Measurements from ENCODE around the gene WDR54. TPM values are rescaled to one million over a fixed set of nuclear protein-coding genes. Genes with fewer than 3 reads are reported as not detected.

Gene WDR54
- polyA plus RNA-seq, 1 donor (not counting 4 experiments of a cell fraction or from before 2014, with no cell fraction given) = 35.2 TPM

DNA sequence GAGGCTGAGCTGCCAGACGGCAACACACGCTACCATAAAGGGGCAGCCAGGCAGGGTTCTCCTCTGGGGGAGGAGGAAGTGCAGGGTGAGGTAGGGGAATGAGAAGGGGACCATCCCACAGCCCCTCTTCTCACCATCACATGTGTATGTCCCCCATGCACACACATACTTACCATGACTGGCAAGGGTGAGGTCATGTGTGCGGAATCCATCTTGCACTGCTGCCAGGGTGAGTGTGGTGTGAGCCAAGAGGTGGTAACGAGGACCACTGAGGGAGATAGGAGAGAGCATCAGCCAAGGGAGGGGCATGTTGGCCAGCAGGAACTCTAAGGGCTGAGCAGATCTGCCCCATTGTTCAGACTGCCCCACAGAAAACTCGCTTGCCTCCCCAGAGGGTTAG, 7.1 kb downstream of the WDR54 start:
- dilution Hi-C loops (cut with MboI; ENCODE audit: extremely low pct_ligation_motif_present, low sequenced_read_pairs) = no loop called here
- H3K9ac ChIP-seq (ENCODE audit: control insufficient read depth, extremely low read depth, insufficient read depth, low read length) = no peak overlapping the region
- TF ChIP-seq CTCF (optimal IDR thresholded peaks at IDR 0.05 in 1 of 3, IDR thresholded peaks at IDR 0.05 in 1 of 3, conservative IDR thresholded peaks at IDR 0.05 in 1 of 3; ENCODE audit: extremely low read depth in 1 of 3, insufficient read depth in 2 of 3, low read length in 3 of 3) = no peak
- TF ChIP-seq EZH2 (IDR thresholded peaks at IDR 0.05; ENCODE audit: low read length) = no peak
- no peak overlapping the region for H3K4me3 ChIP-seq (ENCODE audit: control insufficient read depth in 2 of 3, extremely low read depth in 1 of 3, insufficient read depth in 2 of 3, low read depth in 1 of 3, low read length in 3 of 3)
- no peaks in the 10 kb centered on the region for H3K9me3 ChIP-seq (ENCODE audit: control insufficient read depth, low read depth, low read length)
- H3K79me2 ChIP-seq (ENCODE audit: control insufficient read depth, insufficient read depth, low read length) = peaks cover 18% of the 10 kb centered on the region
- no peak for DNase-seq (ENCODE audit: low read depth, low spot score)
- no peak overlapping the region for H2AFZ ChIP-seq (ENCODE audit: control insufficient read depth, low read length)
- H4K20me1 ChIP-seq (ENCODE audit: control insufficient read depth, extremely low read depth, insufficient read depth, low read length) = no peaks in the 10 kb centered on the region
- H3K36me3 ChIP-seq (ENCODE audit: control insufficient read depth in 2 of 2, extremely low read depth in 1 of 2, insufficient read depth in 2 of 2, low read length in 2 of 2) = peaks cover 49 to 80% of the 10 kb centered on the region in 2 experiments
- H3K27me3 ChIP-seq (ENCODE audit: control insufficient read depth, extremely low read depth, insufficient read depth, low read length) = no peaks in the 10 kb centered on the region
- peaks cover 63% of the 10 kb centered on the region for H3K4me1 ChIP-seq (ENCODE audit: control insufficient read depth, extremely low read depth, insufficient read depth, low read length)
- H3K4me2 ChIP-seq (ENCODE audit: control insufficient read depth, extremely low read depth, insufficient read depth, low read depth, low read length) = no peak overlapping the region
- no peak overlapping the region for H3K27ac ChIP-seq (ENCODE audit: control insufficient read depth, insufficient read depth, low read length)
- H3K9me1 ChIP-seq (ENCODE audit: control insufficient read depth, extremely low read depth, insufficient read depth, low read length) = peaks cover 4% of the 10 kb centered on the region
- no peak for FAIRE-seq

DNA sequence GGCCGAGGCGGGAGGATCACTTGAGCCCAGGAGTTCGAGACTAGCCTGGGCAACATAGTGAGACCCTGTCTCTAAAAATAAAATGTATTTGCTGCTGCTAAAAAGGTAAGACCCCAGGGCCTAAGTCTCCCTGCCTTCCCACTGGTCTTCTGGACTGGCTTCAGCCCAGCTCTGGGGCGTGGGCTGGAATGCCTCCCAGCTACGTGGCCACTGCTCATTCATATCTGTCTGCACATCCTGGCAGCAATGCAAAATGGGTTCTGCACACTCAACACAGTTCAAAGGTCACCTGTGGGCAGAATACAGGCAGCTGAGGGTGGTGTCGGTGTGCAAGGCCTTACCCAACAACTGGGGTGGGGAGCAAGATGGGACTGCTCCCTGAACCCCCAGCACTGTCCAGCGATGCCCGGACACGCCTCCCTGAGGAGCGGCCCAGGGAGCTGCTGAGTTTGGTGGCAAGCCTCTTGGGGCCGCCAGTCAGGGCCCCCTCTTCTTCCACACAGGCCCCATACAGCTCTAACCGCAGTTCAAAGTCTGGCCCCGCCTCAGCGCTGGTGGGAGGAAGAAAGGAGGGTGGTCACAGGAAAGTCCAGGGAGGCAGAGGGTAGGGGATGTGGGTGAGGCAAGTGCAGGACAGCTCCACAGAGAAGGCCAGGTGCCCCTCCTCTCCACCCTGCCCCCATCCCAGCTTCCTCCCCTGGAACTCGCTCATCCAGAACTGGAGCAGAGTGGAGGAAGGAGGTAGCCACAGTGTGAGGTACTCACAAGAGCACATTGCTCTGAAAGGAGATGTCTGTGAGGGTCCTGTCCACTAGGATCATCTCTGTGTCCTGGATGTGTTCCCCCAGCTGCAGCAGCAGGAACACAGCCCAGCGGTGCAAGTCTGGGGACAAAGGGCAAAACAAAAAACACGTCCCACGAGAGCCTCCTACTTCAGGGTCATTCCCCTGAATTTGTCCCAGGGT, 8.2 kb downstream of the WDR54 start:
- FAIRE-seq (no peak), DNase-seq (ENCODE audit: low read depth, low spot score) (no peak)
- Histone ChIP-seq H3K9me3 (ENCODE audit: control insufficient read depth, low read depth, low read length) (no peaks in the 10 kb centered on the region), H2AFZ (ENCODE audit: control insufficient read depth, low read length) (no peak overlapping the region), H3K4me2 (ENCODE audit: control insufficient read depth, extremely low read depth, insufficient read depth, low read depth, low read length) (no peak overlapping the region), H3K79me2 (ENCODE audit: control insufficient read depth, insufficient read depth, low read length) (peaks cover 28% of the 10 kb centered on the region), H4K20me1 (ENCODE audit: control insufficient read depth, extremely low read depth, insufficient read depth, low read length) (peaks cover 2% of the 10 kb centered on the region), H3K36me3 (ENCODE audit: control insufficient read depth in 2 of 2, extremely low read depth in 1 of 2, insufficient read depth in 2 of 2, low read length in 2 of 2) (peaks cover 49 to 80% of the 10 kb centered on the region in 2 experiments), H3K4me1 (ENCODE audit: control insufficient read depth, extremely low read depth, insufficient read depth, low read length) (peaks cover 52% of the 10 kb centered on the region), H3K9me1 (ENCODE audit: control insufficient read depth, extremely low read depth, insufficient read depth, low read length) (peaks cover 4% of the 10 kb centered on the region), H3K27me3 (ENCODE audit: control insufficient read depth, extremely low read depth, insufficient read depth, low read length) (no peaks in the 10 kb centered on the region), H3K4me3 (ENCODE audit: control insufficient read depth in 2 of 3, extremely low read depth in 1 of 3, insufficient read depth in 2 of 3, low read depth in 1 of 3, low read length in 3 of 3) (no peak overlapping the region), H3K9ac (ENCODE audit: control insufficient read depth, extremely low read depth, insufficient read depth, low read length) (no peak overlapping the region), H3K27ac (ENCODE audit: control insufficient read depth, insufficient read depth, low read length) (no peak overlapping the region)
- TF ChIP-seq EZH2 (IDR thresholded peaks at IDR 0.05; ENCODE audit: low read length) (no peak), CTCF (optimal IDR thresholded peaks at IDR 0.05 in 1 of 3, IDR thresholded peaks at IDR 0.05 in 1 of 3, conservative IDR thresholded peaks at IDR 0.05 in 1 of 3; ENCODE audit: extremely low read depth in 1 of 3, insufficient read depth in 2 of 3, low read length in 3 of 3) (no peak)
- dilution Hi-C loops (cut with MboI; ENCODE audit: extremely low pct_ligation_motif_present, low sequenced_read_pairs) = no loop called here
